ENCODE data around the gene LY86. TPM values are rescaled to one million over a fixed set of nuclear protein-coding genes. Genes with fewer than 3 reads are reported as not detected.

Gene LY86
- total RNA-seq, 1 donor from 2014 or later, result not detected

- TF ChIP-seq, protein P1, sequence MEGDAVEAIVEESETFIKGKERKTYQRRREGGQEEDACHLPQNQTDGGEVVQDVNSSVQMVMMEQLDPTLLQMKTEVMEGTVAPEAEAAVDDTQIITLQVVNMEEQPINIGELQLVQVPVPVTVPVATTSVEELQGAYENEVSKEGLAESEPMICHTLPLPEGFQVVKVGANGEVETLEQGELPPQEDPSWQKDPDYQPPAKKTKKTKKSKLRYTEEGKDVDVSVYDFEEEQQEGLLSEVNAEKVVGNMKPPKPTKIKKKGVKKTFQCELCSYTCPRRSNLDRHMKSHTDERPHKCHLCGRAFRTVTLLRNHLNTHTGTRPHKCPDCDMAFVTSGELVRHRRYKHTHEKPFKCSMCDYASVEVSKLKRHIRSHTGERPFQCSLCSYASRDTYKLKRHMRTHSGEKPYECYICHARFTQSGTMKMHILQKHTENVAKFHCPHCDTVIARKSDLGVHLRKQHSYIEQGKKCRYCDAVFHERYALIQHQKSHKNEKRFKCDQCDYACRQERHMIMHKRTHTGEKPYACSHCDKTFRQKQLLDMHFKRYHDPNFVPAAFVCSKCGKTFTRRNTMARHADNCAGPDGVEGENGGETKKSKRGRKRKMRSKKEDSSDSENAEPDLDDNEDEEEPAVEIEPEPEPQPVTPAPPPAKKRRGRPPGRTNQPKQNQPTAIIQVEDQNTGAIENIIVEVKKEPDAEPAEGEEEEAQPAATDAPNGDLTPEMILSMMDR (conservative IDR thresholded peaks at IDR 0.05; ENCODE audit: low read depth, low read length), result no peak
- H3K4me3 ChIP-seq (ENCODE audit: low read depth, low read length), result no peak overlapping the region
- no peak for DNase-seq (ENCODE audit: low read depth)
These were observed 4.7 kb upstream of the LY86 start for GRCh38 chr6:6583836-6584235.

- no peak for DNase-seq (ENCODE audit: low read depth)
- H3K4me3 ChIP-seq (ENCODE audit: low read depth, low read length), result no peak overlapping the region
- TF ChIP-seq, protein P1 (conservative IDR thresholded peaks at IDR 0.05; ENCODE audit: low read depth, low read length), result no peak
These were observed 4.1 kb upstream of the LY86 start for GRCh38 chr6:6584310-6585002.

DNA sequence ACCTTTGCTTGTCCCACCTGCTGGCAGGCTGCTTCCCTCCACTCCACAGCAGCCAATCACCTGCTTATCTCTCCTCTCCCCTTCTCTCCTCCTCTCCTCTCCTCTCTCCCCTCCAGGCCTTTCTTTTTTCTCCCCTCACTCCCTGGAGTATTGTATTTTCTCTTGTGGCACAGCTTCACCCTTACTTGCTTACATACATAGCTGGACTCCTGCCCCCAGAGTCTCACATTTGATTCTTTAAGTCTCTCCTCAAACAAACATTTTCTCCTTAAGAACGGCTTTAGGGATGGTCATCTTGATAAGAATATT lies 3.6 kb upstream of the LY86 start:
- TF ChIP-seq, protein P1 (conservative IDR thresholded peaks at IDR 0.05; ENCODE audit: low read depth, low read length), result no peak
- DNase-seq (ENCODE audit: low read depth), result no peak
- no peak overlapping the region for H3K4me3 ChIP-seq (ENCODE audit: low read depth, low read length)

- no peak for DNase-seq (ENCODE audit: low read depth)
- no peak overlapping the region for H3K4me3 ChIP-seq (ENCODE audit: low read depth, low read length)
- TF ChIP-seq, protein P1 (conservative IDR thresholded peaks at IDR 0.05; ENCODE audit: low read depth, low read length), result no peak
These were observed 2.4 kb upstream of the LY86 start for GRCh38 chr6:6586167-6586566.

DNA sequence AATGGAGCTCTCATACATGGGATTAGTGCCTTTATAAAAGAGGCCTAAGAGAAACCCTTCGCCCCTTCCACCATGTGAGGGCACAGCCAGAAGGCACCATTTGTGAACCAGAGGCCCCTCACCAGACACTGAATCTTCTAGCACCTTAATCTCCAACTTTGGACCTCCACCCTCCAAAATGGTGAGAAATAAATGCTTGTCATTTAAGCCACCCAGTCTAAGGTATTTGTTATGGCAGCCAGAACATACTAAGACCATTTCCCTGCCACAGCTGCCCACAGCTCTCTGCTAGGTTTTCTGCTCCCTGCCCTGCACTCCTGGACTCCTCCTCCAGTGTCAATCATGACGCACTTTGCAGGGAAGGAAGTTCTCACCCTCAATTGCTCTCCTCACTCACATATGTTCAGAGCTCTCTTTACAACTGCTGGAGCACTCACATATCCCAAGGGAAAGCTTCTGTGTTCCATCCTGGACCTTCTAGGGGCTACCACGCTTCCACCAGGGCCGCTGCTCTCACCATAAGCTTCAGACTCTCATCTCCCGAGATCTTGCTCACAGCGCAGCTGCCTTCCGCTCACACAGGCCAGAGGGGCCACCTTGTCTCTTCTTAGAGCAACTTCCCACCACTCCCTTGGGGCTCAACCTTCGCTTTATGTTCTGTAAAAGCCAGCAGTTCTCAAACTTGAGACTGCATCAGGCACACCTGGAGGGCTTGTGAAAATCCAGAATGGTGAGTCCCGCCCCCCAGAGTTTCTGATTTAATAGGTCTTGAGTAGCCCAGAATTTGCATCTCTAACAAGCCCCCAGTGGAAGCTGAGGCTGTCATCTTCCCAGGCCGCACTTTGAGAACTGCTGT lies 1.6 kb upstream of the LY86 start:
- H3K4me3 ChIP-seq (ENCODE audit: low read depth, low read length), result no peak overlapping the region
- DNase-seq (ENCODE audit: low read depth), result no peak
- TF ChIP-seq, protein P1 (conservative IDR thresholded peaks at IDR 0.05; ENCODE audit: low read depth, low read length), result no peak

DNA sequence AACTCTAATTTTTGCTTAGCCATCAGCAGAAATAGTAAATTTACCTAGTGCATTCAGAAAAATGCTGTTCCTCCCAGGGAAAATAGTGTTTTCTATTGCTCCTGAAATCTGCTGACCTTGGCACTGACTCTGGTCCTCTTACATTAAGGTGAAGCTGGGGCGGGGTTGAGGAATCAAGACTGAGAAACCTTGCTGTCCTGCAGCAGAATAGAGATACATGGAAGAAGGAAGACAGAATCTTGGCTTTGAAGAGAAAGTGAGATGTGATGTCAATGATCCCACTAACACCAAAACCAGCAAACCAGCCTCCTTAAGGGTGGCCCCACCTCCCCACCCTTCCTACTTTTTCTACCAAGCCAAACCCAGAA lies 840 bp upstream of the LY86 start:
- TF ChIP-seq, protein P1 (conservative IDR thresholded peaks at IDR 0.05; ENCODE audit: low read depth, low read length), result no peak
- H3K4me3 ChIP-seq (ENCODE audit: low read depth, low read length), result no peak overlapping the region

More for the DNA sequence above, 840 bp upstream of the LY86 start:
- no peak for DNase-seq (ENCODE audit: low read depth)

Measured in epithelial cell of proximal tubule (primary cell).